G401.6 (cell line): Measurements from ENCODE around the gene ZNRF1.

Source experiments
- FAIRE-seq: peaks from 2 replicates; lab custom pipeline; 2012; peaks lifted over from hg19 to GRCh38; lab: Jason Lieb, UNC

The ZNRF1 gene

GRCh38 chr16:75027520-75028300, 28.9 kb downstream of the ZNRF1 start:
- no peak for FAIRE-seq

- FAIRE-seq: no peak
Observed at GRCh38 chr16:75028544-75029135, 29.8 kb downstream of the ZNRF1 start.

- FAIRE-seq: no peak
Observed at GRCh38 chr16:75029854-75030253, 31.0 kb downstream of the ZNRF1 start.

GRCh38 chr16:75032655-75033054, 33.8 kb downstream of the ZNRF1 start:
- no peak for FAIRE-seq

- FAIRE-seq: no peak
Observed at GRCh38 chr16:75035410-75035968, 36.7 kb downstream of the ZNRF1 start.

- FAIRE-seq: no peak
Observed at GRCh38 chr16:75038036-75038858, 39.4 kb downstream of the ZNRF1 start.

GRCh38 chr16:75039941-75040340, 41.1 kb downstream of the ZNRF1 start:
- FAIRE-seq: no peak

- FAIRE-seq: no peak
Observed at GRCh38 chr16:75042426-75043174, 43.8 kb downstream of the ZNRF1 start.

- no peak for FAIRE-seq
Observed at GRCh38 chr16:75043175-75043895, 44.5 kb downstream of the ZNRF1 start.

- FAIRE-seq: no peak
Observed at GRCh38 chr16:75044800-75045361, 46.1 kb downstream of the ZNRF1 start.

- FAIRE-seq: no peak
Observed at GRCh38 chr16:75045424-75045823, 46.6 kb downstream of the ZNRF1 start.

GRCh38 chr16:75048054-75048453, 49.2 kb downstream of the ZNRF1 start:
- no peak for FAIRE-seq

GRCh38 chr16:75048530-75048929, 49.7 kb downstream of the ZNRF1 start:
- FAIRE-seq: no peak

GRCh38 chr16:75052481-75053202, 53.8 kb downstream of the ZNRF1 start:
- no peak for FAIRE-seq

GRCh38 chr16:75053791-75054555, 55.1 kb downstream of the ZNRF1 start:
- no peak for FAIRE-seq

GRCh38 chr16:75054556-75054947, 55.7 kb downstream of the ZNRF1 start:
- FAIRE-seq: no peak

- no peak for FAIRE-seq
Observed at GRCh38 chr16:75058806-75059205, 60.0 kb downstream of the ZNRF1 start.

- FAIRE-seq: no peak
Observed at GRCh38 chr16:75059411-75059810, 60.6 kb downstream of the ZNRF1 start.

GRCh38 chr16:75060723-75061122, 61.9 kb downstream of the ZNRF1 start:
- FAIRE-seq: no peak

- FAIRE-seq: no peak
Observed at GRCh38 chr16:75061669-75062068, 62.8 kb downstream of the ZNRF1 start.
